Sigmoid colon (tissue), 7 donors: ENCODE results near the gene MCU. TPM values are rescaled to one million over a fixed set of nuclear protein-coding genes. Genes with fewer than 3 reads are reported as not detected.
"Not testable (repeated sequence)": the region's sequence is repeated elsewhere in the genome, so short reads cannot be mapped to it uniquely, and the experiment has no call there.

ENCODE experiments used
- DNase-seq: peaks from one replicate; pipeline ENCODE4 v3.0.0-alpha.2; 2019
- H3K27ac ChIP-seq, 4 donors: fragments of 200-600 bp; sonication (generic); one replicate each; pipeline ENCODE4 v1.5.1; 2016 to 2019; ENCODE audit warnings: mild to moderate bottlenecking in 1 of 4
- H3K27me3 ChIP-seq, 3 donors: fragments of 200-600 bp; sonication (generic); one replicate each; pipeline ENCODE4 v1.5.1; 2019; ENCODE audit warnings: mild to moderate bottlenecking in 1 of 3
- H3K36me3 ChIP-seq, 4 donors: fragments of 200-600 bp; sonication (generic); one replicate each; pipeline ENCODE4 v1.5.1; 2016 to 2019
- H3K4me1 ChIP-seq, 4 donors: fragments of 200-600 bp; sonication (generic); one replicate each; pipeline ENCODE4 v1.5.1; 2017 to 2019
- H3K4me3 ChIP-seq, 4 donors: fragments of 200-600 bp; sonication (generic); one replicate each; pipeline ENCODE4 v1.5.1; 2017 to 2019; ENCODE audit warnings: mild to moderate bottlenecking in 2 of 4, moderate library complexity in 1 of 4
- H3K9me3 ChIP-seq, 4 donors: fragments of 200-600 bp in 3 of 4; sonication (generic) in 3 of 4; one replicate each; pipeline versions ENCODE4 v1.5.1 to v1.6.1; 2013 to 2019
- EP300 ChIP-seq, 4 donors: sonication (generic); formaldehyde crosslinking; IDR thresholded peaks; one replicate each; pipeline ENCODE4 v1.6.1; 2017; ENCODE audit warnings: antibody characterized with exemption in 4 of 4
- POLR2A ChIP-seq, 2 donors: fragments of 450-650 bp; IDR thresholded peaks; one replicate each; pipeline ENCODE4 v1.6.1; 2016; ENCODE audit warnings: antibody characterized with exemption in 2 of 2, mild to moderate bottlenecking in 2 of 2, moderate library complexity in 2 of 2
- POLR2AphosphoS5 ChIP-seq, 4 donors: sonication (generic); formaldehyde crosslinking; IDR thresholded peaks; one replicate each; pipeline ENCODE4 v1.6.1; 2017; ENCODE audit warnings: antibody characterized with exemption in 4 of 4
- WGBS, 2 donors: extraction: QIAGEN DNeasy Blood & Tissue Kit; methylation state at CpG; one replicate each; pipeline ENCODE4 v1.1.7; 2013; 5-methylcytosine and 5-hydroxymethylcytosine counted together
- intact Hi-C: fragments of 100-400 bp; cut with DNase I; formaldehyde crosslinking; loops from one replicate; pipeline ENCODE4 v1.15.1; 2023
- polyA plus RNA-seq, 3 donors: library from polyadenylated mRNA; stranded (reverse); fragments of 200-250 nt; gene quantifications; one replicate each; pipeline ENCODE4 v1.2.3, GENCODE V29; 2013
- total RNA-seq, 4 donors: library from RNA; depleted of rRNA; stranded (reverse); fragments of >200 nt; gene quantifications; one replicate each; pipeline ENCODE4 v1.1.0, GENCODE V29; 2016
- TF ChIP-seq, protein P1 (sequence below), 4 experiments: fragments of 450-650 bp in 3 of 4; fragments of 200-600 bp in 1 of 4; IDR thresholded peaks; one replicate each; pipeline ENCODE4 v1.5.1; 2016 to 2019; ENCODE audit warnings: antibody characterized with exemption in 4 of 4, mild to moderate bottlenecking in 3 of 4, moderate library complexity in 2 of 4
- donor health status: healthy with polysubstance abuse.
- donor health status: Bipolar disorder and iron deficiency.
- donor health status: healthy.

Gene MCU
- total and polyA plus RNA-seq, 7 donors, result 14.7 to 75.6 (median 19.4) TPM

DNA sequence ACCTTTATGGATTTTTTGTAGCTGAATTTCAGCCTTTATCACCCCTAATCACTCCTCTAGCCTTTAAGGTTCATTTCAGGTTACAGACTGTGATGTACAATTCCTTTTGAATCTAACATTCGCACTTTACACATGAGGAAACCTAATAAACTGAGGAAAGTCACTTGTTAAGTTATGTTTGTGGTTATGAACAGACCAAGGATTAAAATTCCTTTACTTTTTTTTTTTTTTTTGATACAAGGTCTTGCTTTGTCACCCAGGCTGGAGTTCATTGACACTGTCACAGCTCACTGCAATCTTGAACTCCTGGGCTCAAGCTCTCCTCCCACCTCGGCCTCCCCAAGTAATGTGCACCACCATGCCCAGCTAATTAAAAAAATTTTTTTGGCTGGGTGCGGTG is 3.6 kb downstream of the MCU start:
- Histone ChIP-seq H3K27me3 (no peaks in the 10 kb centered on the region), H3K27ac (no peak overlapping the region), H3K4me3 (no peak overlapping the region), H3K4me1 (peaks cover 0 to 33% (median 27%) of the 10 kb centered on the region in 4 donors), H3K9me3 (no peaks in the 10 kb centered on the region), H3K36me3 (no peaks in the 10 kb centered on the region)
- WGBS, 2 donors, result 85% methylated on average over 3 of the region's 3 CpGs
- intact Hi-C loops, result no loop called here
- TF ChIP-seq EP300 (IDR thresholded peaks at IDR 0.05) (no peak), POLR2AphosphoS5 (IDR thresholded peaks at IDR 0.05) (no peak), POLR2A (IDR thresholded peaks at IDR 0.05) (no peak)
- TF ChIP-seq, protein P1, sequence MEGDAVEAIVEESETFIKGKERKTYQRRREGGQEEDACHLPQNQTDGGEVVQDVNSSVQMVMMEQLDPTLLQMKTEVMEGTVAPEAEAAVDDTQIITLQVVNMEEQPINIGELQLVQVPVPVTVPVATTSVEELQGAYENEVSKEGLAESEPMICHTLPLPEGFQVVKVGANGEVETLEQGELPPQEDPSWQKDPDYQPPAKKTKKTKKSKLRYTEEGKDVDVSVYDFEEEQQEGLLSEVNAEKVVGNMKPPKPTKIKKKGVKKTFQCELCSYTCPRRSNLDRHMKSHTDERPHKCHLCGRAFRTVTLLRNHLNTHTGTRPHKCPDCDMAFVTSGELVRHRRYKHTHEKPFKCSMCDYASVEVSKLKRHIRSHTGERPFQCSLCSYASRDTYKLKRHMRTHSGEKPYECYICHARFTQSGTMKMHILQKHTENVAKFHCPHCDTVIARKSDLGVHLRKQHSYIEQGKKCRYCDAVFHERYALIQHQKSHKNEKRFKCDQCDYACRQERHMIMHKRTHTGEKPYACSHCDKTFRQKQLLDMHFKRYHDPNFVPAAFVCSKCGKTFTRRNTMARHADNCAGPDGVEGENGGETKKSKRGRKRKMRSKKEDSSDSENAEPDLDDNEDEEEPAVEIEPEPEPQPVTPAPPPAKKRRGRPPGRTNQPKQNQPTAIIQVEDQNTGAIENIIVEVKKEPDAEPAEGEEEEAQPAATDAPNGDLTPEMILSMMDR (IDR thresholded peaks at IDR 0.05), result no peak
- no peak for DNase-seq

DNA sequence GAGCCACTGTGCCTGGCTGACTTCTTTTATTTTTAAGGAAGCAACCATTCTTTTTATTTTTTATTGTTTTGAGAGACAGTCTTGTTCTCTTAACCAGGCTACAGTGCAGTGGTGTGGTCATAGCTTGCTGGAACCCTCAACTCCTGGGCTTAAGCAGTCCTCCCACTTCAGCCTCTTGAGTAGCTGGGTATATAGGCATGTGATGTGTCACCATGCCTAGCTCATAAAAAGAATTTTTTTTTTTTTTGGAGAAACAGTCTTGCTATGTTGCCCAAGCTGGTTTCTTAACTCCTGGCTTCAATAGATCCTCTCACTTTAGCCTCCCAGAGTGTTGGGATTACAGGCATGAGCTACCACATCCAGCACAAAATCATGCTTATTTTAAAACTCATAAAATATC is 5.8 kb downstream of the MCU start:
- Histone ChIP-seq H3K27me3 (no peaks in the 10 kb centered on the region), H3K4me3 (no peak overlapping the region), H3K36me3 (no peaks in the 10 kb centered on the region), H3K9me3 (no peaks in the 10 kb centered on the region), H3K4me1 (peaks cover 0 to 28% (median 25%) of the 10 kb centered on the region in 4 donors), H3K27ac (no peak overlapping the region)
- DNase-seq, result no peak
- TF ChIP-seq POLR2A (IDR thresholded peaks at IDR 0.05), result no peak
- TF ChIP-seq POLR2AphosphoS5 (IDR thresholded peaks at IDR 0.05), result no peak
- TF ChIP-seq, protein P1 (IDR thresholded peaks at IDR 0.05), result no peak
- TF ChIP-seq EP300 (IDR thresholded peaks at IDR 0.05), result no peak
- intact Hi-C loops, result no loop called here

DNA sequence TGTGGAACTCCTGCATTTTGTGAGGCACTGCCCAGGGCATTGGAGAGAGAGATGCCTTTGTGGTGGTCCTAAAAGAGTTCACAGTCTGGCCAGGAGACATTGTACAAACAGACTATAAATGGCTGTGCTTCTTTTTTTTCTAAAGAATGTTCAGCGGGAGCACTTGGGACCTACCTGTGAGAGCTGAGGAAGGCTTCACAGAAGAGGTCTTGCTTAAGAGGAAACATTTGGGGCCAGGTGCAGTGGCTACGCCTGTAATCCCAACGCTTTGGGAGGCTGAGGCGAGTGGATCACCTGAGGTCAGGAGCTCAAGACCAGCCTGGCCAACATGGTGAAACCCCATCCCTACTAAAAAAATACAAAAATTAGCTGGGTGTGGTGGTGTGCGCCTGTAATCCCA is 10.5 kb downstream of the MCU start:
- H3K36me3 ChIP-seq, DNase-seq, H3K9me3 ChIP-seq, H3K27me3 ChIP-seq, H3K4me3 ChIP-seq, intact Hi-C loops, H3K4me1 ChIP-seq, H3K27ac ChIP-seq: not testable (repeated sequence)
- WGBS, 2 donors, result 95 to 96% methylated on average over 5 of the region's 5 CpGs

DNA sequence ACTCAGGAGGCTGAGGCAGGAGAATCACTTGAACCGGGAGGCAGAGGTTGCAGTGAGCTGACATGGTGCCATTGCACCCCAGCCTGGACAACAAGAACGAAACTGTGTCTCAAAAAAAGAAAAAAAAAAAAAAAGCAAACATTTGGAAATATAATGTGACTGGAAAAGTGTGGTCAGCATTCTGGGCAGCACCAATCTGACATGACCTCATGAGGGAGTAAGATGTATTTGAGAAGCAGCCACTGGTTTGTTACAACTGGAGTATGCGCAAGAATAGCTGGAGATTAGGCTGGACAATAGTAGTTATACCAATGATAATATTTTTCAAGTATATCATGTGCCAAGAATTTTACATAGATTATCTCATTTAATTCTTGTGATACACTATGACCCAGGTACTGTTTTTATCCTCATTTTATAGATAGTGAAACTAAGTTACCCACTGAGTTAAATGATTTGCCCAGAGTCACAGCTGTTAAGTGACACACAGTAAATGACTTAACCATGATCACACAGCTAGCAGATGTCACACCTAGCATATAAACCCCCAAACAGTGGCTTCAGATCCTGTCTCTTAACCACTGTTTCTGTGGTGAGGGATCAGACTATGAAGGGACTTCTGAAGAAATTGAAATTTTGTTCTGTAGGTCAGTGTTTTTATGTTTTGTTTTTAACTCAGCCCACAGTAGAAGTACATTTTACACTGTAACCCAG is 11.1 kb downstream of the MCU start:
- peaks cover 0 to 4% (median 2%) of the 10 kb centered on the region in 4 donors for H3K4me1 ChIP-seq
- no peaks in the 10 kb centered on the region for H3K9me3 ChIP-seq
- H3K4me3 ChIP-seq, result no peak overlapping the region
- no peaks in the 10 kb centered on the region for H3K27me3 ChIP-seq
- WGBS, 2 donors, result 91% methylated on average over 3 of the region's 3 CpGs
- H3K36me3 ChIP-seq, result no peaks in the 10 kb centered on the region
- no peak for DNase-seq
- no peak for TF ChIP-seq EP300 (IDR thresholded peaks at IDR 0.05)
- TF ChIP-seq POLR2A (IDR thresholded peaks at IDR 0.05), result no peak
- TF ChIP-seq, protein P1 (IDR thresholded peaks at IDR 0.05), result no peak
- no peak for TF ChIP-seq POLR2AphosphoS5 (IDR thresholded peaks at IDR 0.05)
- intact Hi-C loops, result no loop called here
- H3K27ac ChIP-seq, result no peak overlapping the region

DNA sequence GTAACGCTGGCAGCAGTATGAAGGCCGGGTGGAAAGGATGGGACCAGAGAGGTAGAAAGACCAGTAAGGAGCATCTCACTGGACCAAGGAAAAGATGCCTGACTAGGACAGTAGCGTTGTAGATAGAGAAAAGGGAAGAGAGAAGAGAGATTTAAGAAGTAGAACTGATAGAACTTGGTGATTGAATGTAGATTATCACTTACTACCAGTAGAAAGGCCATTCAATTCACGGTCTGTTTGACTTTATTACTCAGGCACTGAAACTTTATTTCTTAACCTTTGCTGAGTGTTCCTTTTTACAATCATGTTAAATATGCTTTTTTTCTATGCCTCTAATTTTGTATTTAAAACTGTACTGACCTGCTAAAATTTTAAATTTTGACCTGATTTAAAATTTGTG is 12.2 kb downstream of the MCU start:
- Histone ChIP-seq H3K4me3 (no peak overlapping the region), H3K27me3 (no peaks in the 10 kb centered on the region), H3K4me1 (peaks cover 0 to 15% (median 13%) of the 10 kb centered on the region in 4 donors), H3K9me3 (no peaks in the 10 kb centered on the region), H3K36me3 (no peaks in the 10 kb centered on the region), H3K27ac (no peak overlapping the region)
- no peak for DNase-seq
- intact Hi-C loops, result no loop called here
- TF ChIP-seq POLR2A (IDR thresholded peaks at IDR 0.05) (no peak), POLR2AphosphoS5 (IDR thresholded peaks at IDR 0.05) (no peak), EP300 (IDR thresholded peaks at IDR 0.05) (no peak)
- TF ChIP-seq, protein P1 (IDR thresholded peaks at IDR 0.05), result no peak
- 87 to 88% methylated on average over 4 of the region's 4 CpGs for WGBS, 2 donors
